NCI-H748 (cell line): ENCODE measurements around the gene TBX3.
A peak's percentile ranks its signal among the peaks of the same experiment; 100 is the strongest.

ENCODE experiments used
- DNase-seq: peaks from one replicate; lab custom pipeline; 2025; ENCODE audit not compliant: unreplicated experiment; lab: John Stamatoyannopoulos, UW

TBX3 gene

DNA sequence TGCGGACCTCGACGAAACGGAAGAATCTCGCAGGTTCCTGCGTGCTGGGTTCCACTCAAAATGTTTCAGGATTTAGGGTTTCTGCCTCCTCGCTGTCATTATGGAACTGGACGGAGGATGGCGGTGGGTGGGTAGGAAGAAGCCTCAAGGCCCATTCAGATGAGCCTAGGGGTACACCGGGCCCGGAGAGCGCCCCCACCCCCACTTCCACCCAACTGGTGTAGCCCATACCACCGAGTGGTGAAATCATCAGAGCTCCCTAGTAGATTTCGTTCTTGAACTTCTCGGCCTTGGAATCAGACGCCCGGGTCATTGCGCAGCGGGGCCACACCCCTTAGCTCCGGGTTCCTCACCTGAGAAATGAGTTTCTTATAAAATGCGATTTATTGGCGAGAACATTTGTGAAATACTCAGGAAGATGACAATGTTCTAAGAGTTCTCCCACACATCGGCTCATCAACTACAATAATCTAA, 13.3 kb upstream of the TBX3 start:
- no peak for DNase-seq

DNA sequence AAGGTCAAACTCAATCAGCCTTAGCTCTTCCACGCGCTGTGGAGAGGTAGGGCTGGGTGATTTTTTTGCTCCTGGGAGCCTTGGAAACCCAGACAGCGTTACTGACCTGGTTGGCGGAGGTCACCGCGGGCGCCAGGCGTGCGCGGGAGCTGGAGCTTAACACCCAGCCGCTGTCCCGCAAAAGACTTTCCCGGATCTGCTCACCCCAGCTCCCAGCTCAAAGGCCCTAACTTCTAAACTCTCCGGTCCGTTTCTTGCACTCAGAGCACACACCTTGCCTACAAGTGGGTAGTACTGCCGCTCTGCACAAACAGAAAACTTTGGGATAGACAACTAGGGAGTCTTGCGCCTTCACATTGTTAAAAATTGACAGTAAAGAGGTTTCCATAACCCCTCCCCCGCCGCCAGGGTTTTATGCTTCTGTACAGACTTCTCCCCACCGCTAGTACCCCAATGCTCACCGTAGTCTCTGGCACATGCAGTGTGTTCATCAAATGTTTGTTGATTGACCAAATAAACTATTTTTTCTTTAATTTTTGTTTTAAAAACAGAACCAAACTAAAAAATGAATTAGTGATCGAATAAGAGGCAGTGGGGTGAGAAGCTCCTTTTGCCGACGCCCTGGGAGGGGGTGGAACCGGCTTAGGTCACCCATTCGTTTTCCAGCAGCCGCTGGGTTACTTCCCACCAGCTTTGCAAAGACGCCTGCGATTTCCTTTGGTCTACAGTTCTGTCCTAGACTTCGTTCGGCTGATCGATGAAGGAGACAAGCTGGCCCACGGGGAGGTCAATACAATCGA, 12.7 kb upstream of the TBX3 start:
- DNase-seq: no peak

DNA sequence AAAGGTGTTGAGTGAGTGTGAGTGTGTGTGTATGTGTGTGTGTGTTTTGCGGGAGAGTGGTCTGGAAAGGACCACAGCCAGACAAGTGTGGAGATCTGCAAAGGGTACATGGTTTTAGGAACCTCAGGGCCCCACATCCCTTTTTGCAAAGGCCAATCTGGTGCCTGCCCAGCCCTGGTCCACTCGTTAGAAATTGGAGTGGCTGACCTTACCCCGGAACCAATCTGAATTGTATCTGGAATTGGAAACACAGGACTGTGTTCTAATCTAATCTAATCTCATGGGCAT, 11.3 kb upstream of the TBX3 start:
- no peak for DNase-seq

DNA sequence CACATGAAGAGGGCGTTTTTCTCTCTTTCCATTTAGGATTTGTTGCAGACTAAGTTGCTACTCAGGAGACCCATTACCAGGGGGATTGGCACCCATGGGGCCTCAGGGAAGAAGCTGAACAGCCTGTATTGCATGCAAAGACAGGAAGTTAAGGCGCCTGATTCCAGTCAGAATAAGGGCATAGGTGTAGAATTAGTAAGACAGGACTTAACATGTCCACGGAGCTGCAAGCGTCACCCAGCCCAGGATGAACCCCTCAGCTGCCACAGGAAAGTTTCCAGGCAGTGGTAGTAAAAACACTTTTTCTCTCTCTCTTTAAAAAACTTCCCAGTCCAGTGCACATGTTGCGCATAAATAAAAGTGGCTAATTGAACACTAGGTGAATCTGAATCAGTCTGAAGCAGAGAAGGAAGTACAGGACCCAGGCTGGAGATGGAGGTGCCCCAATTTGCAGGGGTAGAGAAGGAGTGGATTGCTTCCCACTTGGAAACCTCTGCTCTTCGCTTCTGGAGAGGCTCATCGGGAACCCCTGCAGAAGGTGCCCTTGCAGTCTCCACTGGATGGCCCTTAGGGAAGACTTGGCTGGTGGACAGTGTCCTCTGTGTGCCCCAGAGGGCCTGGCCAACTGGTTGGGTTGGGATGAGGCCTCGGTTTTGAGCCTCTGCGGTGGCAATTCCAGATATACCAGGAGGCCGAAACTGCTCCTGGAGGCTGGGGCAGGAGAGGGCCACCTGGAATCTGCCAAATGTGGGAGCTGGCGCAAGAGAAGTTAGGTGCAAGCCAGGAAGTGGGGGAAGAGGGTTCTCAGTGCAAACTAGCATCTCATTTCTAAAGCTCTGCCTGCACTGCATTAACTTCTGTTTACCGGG, 10.7 kb upstream of the TBX3 start:
- DNase-seq: no peak

DNA sequence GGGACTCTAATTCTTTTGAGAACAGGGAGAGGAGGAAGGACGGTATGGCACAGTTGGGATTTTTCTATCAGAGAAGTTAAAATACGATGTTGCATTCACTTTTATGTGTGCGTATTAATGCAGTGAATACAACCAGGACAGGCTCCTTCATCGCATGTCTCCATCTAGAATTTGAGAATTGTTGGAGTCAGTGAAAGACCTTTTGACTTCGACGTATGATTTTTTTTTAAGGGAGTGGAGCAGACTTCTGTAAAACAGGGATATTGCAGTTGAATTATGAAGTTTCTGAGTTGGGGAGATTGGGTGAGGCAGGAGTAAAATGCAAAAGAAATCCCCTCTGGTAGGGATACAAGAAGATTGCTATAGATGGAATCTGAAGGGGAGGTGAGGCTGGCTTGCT, 9.6 kb upstream of the TBX3 start:
- no peak for DNase-seq

GRCh38 chr12:114693059-114693531, 9.1 kb upstream of the TBX3 start:
- no peak for DNase-seq

DNA sequence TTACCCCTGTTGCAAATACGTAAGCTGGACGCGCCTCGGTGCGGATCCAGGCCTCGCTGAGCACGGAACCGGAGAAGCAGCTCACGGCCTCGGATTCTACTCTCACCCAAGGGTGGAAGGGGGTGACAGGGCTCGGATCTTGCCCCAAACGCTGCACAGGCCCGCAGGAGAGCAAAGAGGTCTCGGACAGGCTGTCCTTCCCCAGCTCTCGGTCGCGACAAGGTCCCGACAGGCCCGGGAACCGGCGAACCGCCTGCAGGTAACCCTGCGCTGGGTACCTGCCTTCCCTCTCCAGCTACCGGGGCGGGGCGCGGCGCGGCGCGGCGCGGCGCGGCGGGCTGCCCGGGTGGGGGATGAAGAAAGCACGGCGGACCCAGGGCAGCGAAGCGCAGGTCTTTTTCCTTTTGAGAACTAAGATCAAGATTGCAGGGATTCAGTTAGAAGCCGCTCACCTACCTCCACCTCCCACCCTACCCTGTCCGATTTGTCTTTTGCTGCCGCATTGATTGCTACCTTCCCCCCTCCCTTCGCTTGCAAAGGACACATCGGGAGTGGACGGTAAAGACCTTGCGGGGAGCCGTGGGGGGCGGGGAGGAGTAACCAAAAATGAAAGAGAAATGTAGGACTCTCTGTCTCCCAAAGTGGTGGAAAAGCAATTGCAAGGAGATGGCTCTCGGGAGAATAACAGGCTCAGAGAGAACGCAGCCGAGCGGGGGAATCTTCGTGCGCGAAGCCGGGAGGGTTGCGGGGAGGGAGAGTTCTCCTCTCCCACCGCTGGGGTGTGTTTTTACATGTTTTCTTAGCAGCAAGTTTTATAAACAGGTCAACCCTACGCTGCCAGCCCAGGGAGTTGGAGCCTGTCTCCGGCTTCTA, 8.4 kb upstream of the TBX3 start:
- DNase-seq: peak; percentile 52

- DNase-seq: no peak
Observed at GRCh38 chr12:114691763-114692185, 7.8 kb upstream of the TBX3 start.

DNA sequence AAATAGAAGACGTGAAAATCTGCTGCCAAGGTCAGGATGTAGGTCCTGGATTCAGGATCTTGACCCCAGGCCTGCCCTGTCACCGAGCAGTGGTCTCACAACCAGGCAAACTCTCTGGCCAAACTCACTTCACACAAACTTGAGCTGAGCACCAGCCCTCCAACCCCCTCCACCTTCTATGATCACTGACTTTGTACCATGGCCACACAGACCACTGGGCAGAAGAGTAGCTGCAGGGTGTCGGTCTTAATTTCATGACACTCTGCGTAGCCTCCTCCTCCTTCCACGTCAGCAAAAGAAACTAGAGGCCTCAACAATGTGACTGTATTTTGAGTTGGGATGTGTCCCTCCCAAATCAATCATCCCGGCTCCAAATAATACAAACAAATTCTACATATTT, 7.2 kb upstream of the TBX3 start:
- DNase-seq: no peak

- DNase-seq: no peak
Observed at GRCh38 chr12:114690267-114691135, 6.5 kb upstream of the TBX3 start.

GRCh38 chr12:114689075-114689994, 5.4 kb upstream of the TBX3 start:
- DNase-seq: no peak

DNA sequence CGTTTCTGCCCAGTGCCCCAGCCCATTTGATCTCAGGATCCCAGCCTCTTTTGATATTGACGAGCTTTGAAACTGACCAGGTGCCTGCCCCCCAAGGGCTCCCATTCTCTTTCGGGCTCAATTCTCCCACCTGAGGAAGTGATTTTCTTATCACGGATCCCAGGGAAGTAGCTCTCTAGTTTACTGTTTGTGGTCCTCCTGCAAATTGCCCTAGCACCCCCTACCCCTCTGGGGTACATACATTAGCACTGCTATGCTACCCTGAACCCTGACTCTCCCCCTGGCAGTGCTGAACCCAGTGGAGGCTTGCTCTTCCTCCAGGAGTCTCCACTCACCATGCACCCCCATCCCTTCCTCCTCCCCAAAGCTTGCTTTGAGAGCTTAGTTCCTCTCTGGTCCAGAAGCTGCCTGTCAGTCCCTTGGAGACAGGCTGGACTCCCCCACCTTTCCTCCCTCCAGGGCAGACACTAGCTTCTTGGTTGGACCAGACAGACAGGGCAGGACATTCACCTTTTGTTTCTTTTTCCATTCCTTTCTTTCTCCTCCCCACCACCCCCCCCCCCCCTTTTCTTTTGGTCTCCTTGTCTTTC, 4.4 kb upstream of the TBX3 start:
- no peak for DNase-seq

- DNase-seq: peak; percentile 30
Observed at GRCh38 chr12:114687802-114688201, 3.8 kb upstream of the TBX3 start.

DNA sequence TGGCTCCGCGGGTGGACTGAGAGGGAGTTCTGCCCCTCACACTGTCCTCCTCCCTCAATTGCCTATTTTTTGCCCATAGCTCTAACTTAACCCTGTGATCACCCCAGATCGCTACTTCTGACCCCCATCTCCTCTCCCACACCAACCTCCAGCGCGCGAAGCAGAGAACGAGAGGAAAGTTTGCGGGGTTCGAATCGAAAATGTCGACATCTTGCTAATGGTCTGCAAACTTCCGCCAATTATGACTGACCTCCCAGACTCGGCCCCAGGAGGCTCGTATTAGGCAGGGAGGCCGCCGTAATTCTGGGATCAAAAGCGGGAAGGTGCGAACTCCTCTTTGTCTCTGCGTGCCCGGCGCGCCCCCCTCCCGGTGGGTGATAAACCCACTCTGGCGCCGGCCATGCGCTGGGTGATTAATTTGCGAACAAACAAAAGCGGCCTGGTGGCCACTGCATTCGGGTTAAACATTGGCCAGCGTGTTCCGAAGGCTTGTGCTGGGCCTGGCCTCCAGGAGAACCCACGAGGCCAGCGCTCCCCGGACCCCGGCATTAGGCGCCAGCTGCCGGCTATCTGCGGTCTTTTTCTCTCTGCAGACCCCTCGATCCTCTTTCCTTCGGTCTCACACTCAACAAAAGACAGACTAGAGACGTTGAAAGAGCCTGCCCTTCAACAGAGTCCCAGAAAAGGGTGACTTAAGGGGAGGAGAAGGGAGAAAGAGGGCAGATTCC, 3.0 kb upstream of the TBX3 start:
- no peak for DNase-seq

GRCh38 chr12:114686426-114686772, 2.4 kb upstream of the TBX3 start:
- no peak for DNase-seq

DNA sequence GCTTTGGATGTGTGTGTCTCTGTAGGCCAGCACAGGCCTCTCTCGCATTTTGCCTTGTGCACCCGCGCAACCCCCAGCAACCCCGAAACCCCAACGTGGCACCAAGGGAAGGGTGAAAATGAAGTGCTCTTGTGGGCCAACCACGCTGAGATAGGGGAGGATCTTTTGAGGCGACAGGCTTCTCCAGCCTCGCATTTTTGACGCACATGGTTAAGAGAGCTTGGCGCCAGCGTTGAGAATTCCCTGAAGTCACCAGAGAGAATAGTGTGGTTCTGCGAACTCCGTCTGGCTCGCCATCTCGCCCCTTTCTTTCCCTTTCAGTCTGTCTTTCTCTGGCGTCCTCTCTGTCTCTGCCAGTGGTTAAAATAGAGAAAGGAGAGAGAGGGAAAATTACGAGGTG, 1.9 kb upstream of the TBX3 start:
- no peak for DNase-seq

- no peak for DNase-seq
Observed at GRCh38 chr12:114685320-114685781, 1.4 kb upstream of the TBX3 start.

DNA sequence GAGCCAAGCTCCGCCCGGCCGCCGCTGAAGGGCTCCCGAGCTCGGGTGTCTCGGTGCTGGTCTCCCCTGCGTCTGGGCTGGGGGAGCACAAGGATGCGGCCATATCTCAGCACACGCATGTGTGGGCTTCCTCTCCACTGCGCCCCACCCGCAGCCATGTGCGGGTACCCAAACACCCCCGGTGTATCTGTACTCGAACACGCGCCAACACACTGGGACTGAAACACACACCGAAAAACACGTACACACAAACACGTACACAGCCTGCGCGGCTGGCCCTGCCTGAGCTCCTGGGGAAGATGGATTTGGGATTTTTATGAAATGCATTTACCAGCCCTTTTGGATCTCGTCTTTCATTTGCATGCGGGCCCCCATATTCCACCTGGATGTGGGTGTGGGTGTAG, 897 bp upstream of the TBX3 start:
- no peak for DNase-seq
